ENCODE data around the gene ASXL1. TPM values are rescaled to one million over a fixed set of nuclear protein-coding genes. Genes with fewer than 3 reads are reported as not detected.

The ASXL1 gene
- total RNA-seq, 1 experiment from 2014 or later, result 49.7 TPM

DNA sequence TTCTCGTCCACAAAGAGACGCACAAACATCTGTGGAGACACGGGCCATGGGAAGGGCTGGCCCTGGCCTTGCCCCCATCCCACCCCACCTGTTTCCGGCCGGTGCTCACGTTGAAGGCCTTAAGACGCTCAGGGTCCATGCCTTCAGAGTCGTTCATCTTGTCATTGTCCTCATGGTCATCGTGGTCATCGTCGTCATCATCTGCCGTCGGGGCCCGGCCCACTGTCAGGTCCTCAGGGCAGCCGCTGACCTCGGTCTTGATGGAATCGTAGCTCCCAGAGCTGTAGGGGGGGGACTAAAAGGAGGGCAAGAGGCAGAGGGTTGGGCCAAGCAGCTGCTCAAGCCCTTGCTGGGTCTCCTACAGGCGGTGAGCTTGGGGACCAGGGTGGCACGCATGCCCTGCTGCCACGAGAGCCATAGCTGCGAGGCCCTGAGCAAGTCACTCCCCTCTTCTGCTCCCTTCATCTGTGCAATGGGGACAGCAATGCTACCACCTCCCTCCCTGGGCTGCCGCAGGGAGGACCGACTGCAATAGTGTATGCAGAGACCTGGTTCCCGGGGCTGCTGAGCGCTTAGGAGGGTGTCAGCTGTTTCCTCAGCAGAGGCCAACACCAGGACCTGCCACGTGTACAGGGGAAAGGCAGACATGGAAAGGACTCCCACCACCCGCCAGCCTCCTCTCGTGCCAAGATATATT lies 95.5 kb downstream of the ASXL1 start:
- no peak for DNase-seq (ENCODE audit: low spot score)

DNA sequence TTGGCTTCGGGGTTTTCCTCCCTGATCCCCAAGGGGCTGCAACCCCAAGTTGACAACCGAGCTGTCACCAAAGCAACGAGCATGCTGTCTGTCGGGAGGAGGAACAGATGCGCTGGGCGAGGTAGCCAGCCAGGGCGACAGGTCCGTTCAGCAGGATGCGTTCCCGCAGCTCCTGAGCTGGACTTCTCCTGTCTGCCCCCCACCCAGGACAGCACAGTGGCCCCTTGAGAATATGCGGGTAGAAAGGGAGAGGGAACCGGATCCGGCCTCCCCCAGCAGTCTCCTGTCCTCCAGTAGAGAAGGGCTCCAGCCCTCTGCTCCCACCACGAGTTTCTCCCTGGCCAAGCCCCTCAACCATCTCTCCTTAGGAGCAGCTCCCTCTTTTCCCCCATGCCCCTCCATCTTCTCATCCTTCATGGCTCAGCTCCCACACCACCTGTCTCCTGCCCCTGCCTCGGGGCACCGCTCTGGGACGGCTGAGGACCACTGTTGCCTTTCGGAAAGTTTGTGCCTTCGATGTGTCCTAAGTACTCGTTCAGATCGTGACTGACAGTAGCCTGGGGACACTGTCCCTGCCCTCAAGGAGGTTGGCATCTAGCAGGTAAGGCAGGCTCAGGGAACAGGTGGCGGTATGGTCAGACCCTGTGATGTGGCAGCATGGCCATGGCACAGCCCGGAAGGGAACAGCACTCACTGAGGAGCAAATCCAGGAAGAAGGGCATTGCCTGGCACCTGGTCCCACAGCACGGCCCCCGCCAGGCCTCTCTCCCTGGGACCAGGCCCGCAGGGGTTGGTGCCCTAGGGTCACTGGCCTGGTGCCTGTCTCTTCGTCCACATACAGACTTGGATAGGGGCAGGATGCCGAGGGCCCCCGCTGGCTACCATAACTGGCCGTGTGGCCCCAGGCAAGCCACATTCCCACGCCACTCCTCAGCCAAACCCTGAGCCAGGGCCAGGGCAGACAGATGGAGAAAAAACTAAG lies 96.3 kb downstream of the ASXL1 start:
- DNase-seq (ENCODE audit: low spot score), result no peak

DNA sequence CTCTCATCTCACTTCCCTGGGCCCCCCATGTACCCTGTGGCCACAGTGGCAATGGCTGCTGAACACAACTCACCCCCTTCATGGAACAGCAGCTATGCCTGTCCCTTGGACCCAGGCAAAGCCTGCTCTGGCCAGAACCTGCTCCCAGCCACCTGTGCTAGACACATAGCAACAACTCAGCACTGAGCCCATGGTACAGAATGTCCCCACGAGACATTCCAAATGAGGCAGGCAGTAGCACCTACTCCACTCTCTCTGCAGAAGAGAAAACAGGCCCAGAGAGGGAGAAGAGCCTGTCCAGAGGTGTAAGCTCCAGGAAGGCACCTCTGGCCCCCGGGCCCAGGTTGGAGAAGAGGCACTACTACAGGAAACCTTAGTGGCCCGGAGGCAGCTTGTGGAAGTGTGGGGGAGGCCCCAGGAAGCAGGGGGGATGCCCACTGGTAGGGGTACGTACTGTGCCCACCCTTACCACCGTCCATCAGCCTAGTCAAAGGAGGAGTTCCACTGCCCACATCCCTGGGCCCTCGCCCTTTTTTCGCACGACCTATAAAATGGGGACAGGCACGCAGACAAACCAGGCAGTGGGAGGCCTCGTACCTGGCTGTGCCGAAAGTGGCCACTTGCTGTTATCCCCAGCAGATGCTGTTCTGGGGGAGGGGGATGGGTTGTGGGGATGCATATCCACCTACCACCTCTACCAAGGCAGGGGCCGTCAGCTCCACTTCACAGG lies 97.2 kb downstream of the ASXL1 start:
- no peak for DNase-seq (ENCODE audit: low spot score)

DNA sequence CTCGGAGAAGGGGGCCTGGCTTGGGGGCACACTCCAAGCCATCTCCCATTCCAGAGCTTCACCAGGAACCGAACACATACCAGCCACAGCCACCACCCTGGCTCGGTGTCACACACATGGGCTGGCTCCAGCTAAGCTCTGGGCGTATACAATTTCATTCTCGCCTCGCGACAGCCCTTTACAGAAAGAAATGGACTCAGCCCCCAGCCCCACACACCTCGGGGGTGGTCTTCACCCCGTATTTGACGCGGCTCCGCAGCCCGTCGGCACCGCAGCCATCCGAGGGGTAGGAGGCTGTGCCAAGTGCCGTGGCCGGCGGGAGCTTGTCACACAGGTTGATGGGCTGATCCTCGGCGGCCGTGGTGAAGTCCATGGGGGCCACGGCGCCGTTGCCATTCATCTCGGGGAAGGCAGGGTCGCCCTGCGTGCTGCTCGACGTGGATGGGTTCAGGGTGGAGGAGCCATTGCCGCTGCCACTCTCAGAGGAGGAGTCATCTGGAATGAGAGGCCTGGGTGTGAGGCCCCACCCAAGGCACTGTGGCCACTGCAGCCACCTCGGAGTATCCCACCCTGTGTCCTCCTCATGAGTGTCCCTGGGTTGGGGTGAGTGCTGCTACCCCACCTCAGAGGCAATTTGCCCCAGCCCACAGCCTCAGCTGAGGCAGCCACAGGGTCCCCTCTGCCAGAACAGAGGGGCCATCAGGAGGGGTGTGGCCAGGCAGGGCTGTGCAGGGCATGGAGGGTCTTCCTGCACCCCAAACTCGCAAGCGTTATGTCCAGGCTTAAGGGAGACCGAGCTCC lies 98.0 kb downstream of the ASXL1 start:
- DNase-seq (ENCODE audit: low spot score), result no peak

DNA sequence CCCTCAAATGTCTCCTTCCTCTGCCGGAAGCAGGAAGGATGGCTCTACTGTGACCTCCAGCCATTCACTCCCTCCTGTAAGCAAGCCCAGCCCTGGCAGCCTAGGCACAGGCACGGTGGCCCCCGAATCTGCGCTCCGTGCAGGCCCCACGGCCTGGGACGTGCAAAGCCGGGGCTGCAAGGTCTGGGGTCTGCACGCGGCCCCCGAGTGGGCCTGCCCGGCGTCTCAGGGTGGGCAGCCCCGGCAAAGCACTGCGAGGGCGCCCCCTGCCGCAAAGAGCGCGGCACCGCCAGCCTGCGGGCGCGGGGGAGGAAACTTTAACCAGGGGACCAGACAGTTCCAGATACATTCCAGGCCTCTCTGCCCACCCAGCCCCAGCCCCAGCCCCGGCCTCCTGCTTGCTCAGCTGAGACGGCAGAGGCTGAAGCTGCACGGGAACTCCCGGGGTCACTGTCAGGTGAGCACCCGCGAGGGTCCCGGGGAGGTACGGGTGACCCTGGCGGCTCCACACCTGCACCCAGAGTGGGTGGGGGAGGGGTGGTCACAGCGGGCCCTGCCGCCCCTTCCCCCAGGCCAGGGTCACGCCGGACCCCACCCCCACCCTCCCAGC lies 98.8 kb downstream of the ASXL1 start:
- DNase-seq (ENCODE audit: low spot score), result no peak

DNA sequence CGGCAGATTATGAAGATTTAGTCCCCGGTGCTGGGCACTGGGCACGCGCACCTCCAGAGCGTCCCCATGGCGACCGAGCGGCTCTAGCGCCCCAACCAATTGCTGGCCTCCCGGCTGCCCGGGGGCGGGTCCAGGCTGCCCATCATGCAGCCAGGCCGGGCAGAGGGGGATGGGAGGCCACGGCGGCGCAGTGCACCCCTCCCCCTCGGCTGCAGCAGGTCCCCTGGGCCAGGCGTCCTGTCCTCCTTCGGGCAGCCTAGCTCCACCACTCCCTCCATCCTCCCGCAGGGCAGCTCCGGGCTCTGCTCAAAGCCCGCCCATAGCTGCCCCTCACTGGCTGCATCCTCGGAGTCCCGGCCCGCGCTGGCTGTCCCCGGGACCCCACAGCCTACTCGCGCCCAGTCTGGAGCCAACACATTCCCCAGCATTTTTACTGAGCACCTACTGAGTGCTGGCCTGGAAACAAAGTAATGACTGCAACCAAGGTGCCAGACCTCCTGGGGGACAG lies 99.4 kb downstream of the ASXL1 start:
- DNase-seq (ENCODE audit: low spot score), result no peak

DNA sequence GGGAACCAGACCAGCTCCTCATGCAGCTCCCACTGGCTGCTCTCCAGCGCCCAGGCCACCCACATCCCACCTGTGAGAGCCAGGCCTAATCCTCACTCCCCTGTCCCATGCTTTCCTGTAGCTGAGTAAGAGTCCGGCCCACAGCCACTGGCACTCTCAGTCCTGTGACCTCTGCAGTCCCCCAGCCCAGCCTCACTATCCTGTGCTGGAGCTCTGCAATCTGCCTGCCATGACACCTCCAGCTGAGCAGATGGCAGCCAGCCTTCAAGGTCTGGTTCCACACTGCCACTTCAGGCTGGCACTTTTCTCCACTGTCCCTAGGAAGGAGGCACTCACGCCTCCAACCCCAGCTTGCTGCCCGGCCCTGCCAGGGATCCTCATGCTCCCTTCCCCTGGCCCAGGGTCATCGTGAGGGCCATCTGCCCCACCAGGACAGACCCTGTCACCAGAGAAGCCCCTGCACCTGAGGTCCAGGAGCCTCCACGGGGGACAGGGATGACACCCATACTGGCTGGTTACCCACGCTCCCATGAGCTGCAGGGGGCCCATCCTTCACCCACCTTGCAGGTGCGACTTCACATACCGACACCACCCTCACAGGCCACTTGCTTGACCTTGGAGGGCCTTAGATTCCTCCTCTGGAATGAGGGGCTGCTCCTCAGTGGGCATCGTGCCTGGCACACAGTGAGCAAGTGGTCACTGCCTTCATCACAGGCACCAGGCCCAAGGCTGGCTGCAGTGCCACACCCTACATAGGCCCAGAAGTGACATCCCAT lies 100.1 kb downstream of the ASXL1 start:
- no peak for DNase-seq (ENCODE audit: low spot score)

DNA sequence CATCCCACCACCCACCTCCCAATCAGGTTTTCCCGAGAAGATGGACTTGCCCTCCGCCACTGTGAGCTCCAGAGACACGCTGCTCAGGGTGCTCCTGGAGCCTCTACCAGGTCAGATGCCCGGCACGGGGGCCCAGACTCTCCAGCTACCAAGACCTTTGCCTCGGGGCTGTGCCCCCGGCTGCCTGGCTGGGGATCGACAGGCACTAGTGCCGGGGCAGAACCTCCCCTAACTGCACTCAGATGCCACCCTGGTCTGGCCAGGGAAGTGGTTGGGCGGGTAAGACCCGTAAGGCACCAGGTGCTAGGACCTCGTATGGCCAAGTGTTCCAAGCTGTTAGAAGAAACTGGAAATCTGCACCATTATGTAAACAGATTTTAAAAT lies 100.7 kb downstream of the ASXL1 start:
- DNase-seq (ENCODE audit: low spot score), result no peak

DNA sequence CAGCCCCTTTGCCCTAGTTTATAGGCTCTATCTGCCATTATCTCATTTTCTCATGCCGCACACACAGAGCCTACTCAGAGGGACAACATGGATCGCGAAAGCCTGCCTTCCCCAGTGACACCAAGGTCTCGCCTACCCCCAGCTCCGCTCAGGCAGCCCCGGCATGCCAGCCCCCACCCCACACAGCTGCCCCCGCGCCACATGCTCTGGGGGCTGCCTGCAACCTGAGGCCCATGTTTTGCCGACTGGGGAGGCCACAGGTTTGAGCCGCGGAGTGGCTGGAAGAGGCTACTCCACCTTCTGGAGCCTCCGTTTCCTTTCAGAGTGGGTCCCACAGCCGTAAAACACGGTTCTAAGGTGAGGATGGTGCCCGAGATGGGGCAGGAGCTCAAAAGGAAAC lies 102.1 kb downstream of the ASXL1 start:
- DNase-seq (ENCODE audit: low spot score), result no peak

DNA sequence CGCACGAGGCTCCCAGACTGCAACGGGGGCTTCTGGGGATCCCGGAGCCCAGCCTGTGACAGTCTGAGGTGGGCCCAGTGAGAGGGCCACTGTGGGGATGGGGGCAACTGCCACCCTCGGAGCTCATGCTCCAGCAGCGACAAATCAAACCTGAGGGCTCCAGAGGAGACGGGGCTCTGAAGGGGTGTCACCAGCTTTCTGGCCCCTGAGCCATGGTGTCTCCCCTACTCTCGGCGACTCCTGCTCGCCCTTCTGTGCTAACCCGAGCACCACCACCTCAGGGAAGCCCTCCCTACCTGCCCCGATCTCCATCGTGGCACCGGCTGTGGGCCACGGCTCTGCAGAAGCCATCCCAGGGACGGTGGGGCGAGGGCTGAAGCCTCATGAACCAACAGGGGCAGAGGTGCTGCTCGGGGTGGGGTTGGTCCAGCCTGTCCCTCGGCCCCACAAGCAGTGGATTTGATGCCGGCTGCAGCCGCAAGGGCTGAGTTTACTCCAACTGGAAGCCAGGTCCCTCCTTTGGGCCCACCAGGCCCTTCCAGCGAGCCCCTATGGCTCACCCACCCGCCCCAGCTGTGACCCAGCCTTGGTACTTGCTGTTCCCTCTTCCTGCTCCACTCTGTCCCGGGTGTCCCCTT lies 102.7 kb downstream of the ASXL1 start:
- no peak for DNase-seq (ENCODE audit: low spot score)

DNA sequence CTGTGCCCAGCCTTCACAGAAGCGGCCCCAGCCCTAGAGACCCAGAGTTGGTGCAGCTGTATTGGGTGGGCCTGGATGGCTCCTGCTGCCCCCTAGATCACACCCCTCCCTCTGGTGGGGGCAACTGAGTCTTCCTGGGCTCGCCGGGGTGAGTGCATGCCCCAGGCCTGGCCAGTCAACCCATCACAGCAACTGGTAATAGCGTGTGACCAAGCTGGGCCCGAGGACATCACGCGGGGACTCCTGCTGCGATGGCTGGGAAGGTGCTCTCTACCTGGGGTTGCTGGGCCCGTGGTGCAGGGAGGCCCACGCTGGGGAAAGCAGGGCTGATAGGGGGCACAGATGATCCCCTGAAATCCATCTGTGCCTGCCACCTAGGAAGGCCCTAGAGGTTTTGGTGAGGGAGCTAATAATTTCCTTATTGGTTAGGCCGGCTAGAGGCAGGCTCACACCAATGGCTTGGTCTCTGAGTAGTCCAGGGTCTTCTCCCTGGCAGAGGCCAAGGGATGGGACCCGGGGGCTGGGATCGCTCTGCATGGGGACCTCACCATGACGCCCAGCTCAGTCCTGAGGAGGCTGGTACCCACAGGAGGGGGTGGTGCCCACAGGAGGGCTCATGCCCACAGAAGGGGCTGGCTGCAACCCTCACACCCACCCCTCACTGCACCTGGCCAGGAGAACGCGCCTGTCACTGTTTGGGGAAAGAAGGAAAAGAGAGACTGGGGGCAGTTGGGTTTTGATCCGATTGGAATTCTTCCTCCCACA lies 103.9 kb downstream of the ASXL1 start:
- DNase-seq (ENCODE audit: low spot score), result no peak

DNA sequence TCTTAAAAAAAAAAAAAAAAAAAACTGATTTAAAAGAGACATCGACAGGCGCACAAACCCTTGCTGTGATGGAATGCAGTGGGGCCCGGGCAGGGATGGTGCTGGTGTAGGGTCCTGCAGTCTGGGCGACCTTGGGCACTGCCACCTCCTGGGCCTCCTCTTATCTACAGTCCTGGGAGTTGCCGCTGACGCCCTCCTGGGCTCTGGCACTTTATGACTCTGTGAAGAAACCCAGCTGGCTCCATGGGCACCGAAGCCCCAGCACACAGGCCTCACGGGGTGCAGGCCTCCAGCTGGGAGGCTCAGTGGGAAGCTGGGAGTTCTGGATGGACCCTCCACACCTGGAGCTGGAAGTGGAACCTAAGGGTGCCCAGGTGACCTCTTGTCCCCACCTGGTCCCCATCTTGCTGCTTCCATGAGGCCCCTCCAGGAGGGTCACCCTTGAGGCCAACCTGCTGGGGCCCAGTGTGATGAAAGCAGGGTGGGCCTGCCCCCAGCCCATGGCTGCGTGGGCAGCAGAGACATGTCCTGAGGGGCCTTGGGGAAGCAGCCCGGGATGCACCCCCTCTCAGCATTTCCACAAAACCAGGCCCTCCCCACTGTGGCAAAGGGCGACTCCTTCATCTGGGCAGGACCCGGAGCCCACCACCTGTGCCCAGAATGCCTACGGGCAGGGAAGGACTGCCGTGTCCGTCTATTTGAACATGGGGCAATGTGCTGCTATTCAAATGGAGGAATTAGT lies 104.9 kb downstream of the ASXL1 start:
- no peak for DNase-seq (ENCODE audit: low spot score)

DNA sequence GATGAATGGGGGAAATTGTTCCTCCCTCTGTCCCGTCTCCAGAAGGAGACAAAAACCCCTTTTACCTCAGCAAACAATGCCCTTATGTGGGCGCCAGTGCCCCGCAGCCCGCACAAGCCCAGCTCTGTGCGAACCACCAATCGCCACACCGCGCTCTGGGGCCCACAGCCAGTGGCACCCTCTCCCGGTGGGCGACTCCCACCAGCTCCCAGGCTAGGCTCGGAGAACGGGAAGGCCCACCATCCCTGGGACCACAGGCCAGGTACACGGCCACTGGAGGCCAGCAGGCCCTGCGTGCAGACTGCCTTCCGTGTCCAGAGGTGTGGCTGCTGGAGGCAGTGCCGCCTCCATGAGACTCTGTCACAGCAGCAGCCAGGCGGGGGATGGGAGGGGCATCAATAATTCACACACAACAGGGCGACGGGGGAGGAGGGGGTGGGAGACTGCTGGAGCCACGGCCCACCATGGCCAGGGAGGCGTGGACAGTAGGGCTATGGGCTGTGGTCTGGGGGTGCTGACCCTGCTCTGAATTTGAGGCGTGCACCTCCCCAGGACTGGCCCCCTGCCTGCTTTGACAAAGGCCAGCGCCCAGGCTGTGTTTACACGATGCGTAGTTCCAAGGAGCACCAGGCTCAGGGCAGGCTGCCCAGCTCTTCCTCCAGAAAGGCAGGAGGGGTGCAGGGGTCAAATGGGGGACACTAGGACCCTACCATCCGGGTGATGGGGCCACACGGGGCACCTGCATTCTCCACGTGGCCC lies 105.7 kb downstream of the ASXL1 start:
- no peak for DNase-seq (ENCODE audit: low spot score)

DNA sequence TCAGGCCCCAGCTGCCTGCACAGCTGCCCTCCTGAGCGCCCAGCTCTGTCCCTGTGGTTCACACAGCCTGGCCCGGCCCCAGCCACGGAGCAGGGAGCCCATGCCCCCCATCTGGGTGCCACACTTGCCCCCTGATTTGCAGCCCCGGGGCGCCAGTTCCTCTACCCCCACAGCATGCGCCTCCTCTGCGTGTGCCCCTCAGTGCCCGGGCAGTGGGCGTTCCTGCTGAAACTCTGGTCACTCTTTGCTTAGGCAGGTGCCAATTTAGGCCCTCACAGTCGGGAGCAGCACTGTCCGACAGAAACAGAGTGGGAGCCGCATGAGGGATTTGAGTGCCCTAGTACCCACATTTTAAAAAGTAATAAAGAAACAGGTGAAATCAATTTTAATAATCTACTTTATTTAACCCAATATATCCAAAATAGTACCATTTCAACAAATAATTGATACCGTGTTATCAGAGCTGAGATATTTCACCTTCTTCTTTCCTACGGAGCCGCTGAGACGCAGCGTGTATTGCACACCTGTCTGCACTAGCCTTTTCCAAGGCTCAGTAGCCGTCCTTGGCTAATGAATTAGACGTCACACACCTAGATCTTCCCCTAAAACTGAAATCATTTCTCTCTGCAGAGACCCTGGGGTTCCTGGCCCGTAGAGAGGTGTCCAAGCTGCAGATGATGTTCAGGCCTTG lies 106.4 kb downstream of the ASXL1 start:
- no peak for DNase-seq (ENCODE audit: low spot score)

DNA sequence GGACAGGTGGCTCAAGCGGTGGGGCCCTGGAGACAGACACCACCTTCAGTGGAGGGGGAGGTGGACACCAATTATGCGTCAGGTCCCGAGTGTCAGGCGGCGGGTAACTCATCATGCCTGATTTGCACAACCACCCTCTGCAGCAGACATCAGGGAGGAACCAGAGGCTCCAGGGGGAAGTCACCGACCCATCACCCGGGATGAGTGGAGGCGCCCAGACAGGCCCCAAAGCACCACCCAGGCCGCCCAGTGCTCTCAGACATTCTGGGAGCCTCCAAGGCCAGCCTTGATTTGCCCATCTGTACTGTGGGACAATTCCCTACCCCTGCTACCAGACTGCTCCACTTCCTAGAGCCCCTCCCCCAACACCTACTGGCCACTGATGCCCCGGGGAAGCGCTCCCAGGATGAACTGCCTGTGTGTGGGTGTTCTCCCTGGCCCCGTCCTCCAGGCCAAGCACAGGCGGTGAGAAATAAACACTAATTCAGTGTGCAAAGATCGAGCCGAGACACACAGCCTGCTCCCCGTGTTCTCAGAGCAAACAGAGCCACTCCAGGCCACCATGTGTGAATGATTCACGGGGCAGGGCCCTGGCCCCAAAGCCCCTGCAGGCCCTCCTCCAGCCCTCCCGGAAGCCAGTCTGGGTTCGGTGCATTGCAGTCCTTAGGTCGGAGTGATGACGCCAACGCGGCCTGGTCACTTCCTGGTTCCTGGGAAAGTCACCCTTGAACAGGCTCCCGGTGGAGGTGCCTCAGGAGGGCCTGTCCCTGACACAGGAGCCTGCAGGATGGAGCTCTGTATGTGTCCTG lies 107.2 kb downstream of the ASXL1 start:
- DNase-seq (ENCODE audit: low spot score), result no peak
